HG02571 (cell line): ENCODE data around the gene FFAR2.
"Not testable (repeated sequence)": the region's sequence is repeated elsewhere in the genome, so short reads cannot be mapped to it uniquely, and the experiment has no call there.

Experiments used
- ATAC-seq: cut with Tn5 transposase; IDR thresholded peaks from one replicate; pipeline ENCODE4 v1.9.1; 2021; ENCODE audit warnings: mild to moderate bottlenecking, moderate library complexity; ENCODE audit not compliant: unreplicated experiment

Gene FFAR2

DNA sequence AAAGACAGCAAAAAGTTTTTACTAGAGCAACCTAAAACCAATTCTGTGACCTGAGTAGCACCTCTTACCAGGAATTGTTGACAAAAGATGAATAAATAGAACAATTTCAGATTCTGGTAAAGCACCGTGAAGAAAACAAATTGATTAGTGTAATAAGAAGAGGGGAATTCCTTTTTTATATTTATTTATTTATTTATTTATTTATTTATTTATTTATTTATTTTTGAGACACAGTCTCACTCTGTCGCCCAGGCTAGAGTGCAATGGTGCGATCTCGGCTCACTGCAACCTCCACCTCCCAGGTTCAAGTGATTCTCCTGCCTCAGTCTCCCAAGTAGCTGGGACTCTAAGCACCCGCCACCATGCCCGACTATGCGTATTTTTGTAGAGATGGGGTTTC is 24.7 kb upstream of the FFAR2 start:
- ATAC-seq = not testable (repeated sequence)

- no peak for ATAC-seq
Observed at GRCh38 chr19:35425682-35426081, 22.4 kb upstream of the FFAR2 start.

DNA sequence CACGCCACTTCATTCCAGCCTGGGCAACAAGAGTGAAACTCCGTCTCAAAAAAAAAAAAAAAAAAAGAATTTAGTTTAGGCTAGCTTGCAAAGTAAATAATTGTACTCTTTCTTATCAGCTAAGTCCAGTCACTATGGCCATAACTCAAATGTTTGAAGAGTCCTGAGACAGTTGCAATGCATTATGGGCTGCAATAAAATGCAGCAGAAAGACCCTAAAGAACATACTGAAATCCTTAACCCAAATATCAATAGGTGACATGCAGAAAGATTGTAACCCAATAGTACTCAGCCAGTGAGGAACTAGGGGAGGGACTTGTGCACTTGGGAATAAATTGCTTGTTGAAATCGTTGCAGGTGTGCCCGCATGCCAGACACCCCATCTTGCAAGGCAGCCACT is 20.9 kb upstream of the FFAR2 start:
- ATAC-seq = no peak

DNA sequence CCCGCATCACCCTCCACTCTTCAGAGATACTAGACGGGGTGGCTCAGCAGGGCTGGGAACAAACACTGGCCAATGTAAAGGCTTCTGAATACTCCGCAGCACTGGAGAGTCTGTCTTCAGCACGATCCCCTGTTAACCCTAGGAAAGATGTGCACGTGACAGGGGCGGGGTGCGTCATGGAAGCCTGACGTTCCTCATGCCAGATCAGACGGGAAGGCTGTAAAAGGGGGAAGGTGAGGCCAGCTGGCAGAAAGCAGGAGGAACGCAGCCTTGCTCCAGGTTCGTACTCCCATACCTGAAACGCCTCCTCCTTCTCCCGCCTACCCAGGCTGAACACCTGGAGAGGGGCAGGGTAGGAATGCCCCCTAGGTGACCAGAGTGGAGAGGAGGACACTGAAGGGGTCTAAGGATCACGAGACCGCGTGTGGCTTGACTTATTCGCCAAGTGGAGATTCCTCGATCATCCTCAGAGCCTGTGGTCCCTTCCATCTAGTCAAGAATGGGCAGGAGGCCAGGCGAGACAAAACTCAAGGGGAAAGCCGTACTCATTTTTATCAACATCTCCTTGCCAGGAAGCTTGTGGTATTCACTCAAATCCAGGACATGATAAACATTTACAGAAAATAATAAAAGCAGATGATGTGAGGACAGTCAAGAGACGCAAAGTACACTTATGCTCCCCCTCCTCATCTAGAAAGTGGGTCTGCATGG is 18.2 kb upstream of the FFAR2 start:
- no peak for ATAC-seq

GRCh38 chr19:35430409-35431144 is 17.5 kb upstream of the FFAR2 start:
- ATAC-seq = no peak

DNA sequence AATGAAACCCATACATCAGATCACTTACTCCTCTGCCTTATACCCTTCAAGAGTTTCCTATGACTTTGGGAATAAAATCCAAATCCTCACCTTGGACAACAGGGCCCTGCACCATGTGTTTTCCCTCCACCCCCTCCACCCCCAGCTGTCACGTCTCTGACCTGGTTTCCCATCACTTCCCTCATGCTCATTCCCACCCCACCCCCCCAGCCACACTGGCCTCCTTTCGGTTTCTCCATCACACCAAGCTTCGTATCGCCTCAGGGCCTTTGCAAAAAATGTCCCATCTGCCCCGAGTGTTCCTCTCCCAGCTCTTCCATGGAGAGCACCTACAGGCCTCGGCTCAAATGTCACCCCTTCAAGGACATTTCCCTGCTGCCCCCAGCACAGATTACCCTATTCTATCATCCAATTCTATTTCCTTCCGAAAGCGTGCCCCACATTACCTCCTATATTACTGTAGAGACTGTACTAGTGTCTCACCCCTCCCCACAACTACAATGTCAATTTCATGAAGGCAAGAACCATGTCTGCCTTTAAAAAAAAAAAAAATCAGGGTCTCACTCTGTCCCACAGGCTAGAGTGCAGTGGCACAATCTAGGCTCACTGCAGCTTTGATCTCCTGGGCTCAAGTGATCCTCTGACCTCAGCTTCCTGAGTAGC is 16.8 kb upstream of the FFAR2 start:
- ATAC-seq = no peak

DNA sequence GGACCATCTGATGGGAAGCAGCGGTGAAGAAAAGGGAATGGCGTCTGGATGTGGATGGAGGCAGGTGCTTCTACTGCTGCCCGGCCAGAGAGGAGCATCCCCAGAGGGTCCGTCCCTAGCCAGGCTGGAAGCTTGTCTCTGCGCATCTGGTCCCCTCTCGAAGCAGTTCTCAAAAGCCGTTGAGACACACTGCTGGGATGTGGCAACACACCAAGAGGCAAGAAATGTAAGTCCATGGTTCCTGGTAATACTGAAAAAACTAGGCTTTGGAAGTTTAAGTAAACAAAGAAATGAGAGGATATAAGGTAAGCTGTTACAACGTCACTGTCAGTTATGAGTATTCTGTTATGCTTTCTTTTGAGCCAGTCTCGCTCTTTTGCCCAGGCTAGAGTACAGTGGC is 15.1 kb upstream of the FFAR2 start:
- ATAC-seq = no peak

GRCh38 chr19:35433448-35433847 is 14.6 kb upstream of the FFAR2 start:
- no peak for ATAC-seq

- ATAC-seq = no peak
Observed at GRCh38 chr19:35435896-35436295, 12.2 kb upstream of the FFAR2 start.

DNA sequence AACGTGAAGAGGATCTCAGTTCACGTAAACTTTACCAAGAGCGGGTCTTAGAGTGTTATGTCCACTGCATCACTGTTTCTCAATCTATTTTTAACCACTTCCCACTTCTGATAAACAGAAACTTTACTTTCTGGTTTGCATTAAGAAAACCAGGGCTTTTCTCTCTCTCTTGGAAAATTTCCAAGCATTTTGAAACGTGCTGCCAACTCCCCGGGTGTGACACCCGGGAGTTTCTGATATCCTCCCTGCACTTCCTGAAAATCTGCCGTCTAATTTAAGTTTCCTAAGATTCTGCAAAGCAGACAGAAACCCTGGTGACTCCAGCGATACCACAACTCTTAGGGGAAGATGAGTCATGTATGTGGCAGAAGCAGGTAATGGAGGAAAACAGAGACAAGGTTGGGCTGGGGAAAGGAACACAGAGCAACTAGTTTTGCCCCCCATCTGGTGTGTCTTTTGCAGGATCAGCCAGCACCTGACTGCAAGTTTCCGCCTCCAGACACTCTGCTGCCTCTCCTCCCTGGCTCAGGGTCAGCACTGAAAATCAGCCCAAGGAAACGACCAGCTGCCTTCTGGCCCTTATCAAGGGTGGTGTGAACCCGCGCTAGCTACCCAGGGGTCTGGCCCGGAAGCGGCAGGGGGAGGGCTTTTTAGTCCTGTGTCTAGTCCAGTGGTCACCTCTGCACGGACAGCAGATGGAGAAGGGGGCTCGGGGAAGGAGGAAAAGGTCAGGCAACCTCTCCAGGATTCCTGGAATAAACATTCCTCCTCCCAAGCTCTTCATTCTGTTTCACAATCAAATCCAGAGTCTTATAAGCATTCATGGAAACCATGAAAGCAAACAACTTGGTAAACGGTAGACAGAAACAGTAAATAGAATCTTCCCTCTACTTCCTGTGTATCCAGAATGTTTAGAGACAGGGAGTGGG is 11.3 kb upstream of the FFAR2 start:
- ATAC-seq = no peak

DNA sequence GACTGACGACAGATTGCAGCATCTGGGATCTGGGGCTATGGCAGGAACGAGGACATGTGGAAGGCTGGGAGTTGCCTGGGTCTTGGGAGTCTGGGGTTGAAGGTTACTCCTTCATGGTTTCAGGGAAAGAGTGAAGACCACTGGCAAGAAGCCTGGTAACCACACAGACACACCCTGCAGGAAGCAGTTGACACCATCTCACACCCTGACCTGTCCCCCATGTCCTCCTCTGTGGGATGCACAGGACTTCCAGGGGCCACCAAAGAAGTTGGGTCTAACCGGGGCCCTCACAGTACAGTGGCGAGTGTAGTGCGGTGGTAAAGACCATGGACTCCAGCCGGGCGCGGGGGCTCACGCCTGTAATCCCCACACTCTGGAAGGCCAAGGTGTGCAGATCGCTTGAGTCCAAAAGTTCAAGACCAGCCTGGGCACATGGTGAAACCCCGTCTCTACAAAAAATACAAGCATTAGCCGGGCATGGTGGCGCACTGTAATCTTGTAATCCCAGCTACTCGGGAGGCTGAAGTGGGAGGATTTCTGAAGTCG is 10.6 kb upstream of the FFAR2 start:
- no peak for ATAC-seq

DNA sequence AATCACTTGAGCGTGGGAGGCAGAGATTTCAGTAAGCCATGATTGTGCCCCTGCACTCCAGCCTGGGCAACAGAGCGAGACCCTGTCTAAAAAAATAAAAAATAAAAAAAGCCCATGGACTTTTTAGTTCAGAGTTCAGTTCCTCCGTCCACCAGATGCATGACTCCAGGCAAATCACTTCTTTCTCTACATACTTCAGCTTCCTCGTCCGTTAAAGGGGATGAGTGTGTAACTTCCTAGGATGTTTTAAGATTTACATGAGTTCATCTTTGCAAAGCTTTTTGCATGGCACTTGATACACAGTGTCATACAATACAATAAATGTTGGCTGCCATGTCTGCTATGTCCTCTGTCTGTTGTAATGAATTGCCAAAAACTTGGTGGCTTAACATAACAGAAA is 10.0 kb upstream of the FFAR2 start:
- ATAC-seq = no peak

- ATAC-seq = no peak
Observed at GRCh38 chr19:35438527-35438926, 9.5 kb upstream of the FFAR2 start.

GRCh38 chr19:35439921-35440320 is 8.1 kb upstream of the FFAR2 start:
- ATAC-seq = no peak

DNA sequence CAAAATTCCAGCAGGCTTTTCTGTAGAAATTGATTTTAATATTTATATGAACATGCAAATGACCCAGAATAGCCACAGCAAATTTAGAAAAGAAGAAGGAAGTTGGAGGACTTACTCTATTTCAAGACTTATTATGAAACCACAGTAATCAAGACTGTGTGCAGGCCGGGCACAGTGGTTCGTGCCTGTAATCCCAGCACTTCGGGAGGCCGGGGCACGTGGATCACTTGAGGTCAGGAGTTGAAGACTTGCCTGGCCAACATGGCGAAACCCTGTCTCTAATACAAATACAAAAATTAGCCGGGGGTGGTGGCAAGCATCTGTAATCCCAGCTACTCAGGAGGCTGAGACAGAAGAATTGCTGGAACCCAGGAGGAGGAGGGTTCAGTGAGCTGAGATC is 6.0 kb upstream of the FFAR2 start:
- no peak for ATAC-seq

GRCh38 chr19:35444735-35445134 is 3.3 kb upstream of the FFAR2 start:
- ATAC-seq = no peak

- ATAC-seq = no peak
Observed at GRCh38 chr19:35445826-35446593, 2.0 kb upstream of the FFAR2 start.

- ATAC-seq = no peak
Observed at GRCh38 chr19:35449359-35450043, 1.4 kb downstream of the FFAR2 start.

- no peak for ATAC-seq
Observed at GRCh38 chr19:35451338-35452096, 3.5 kb downstream of the FFAR2 start.
